Myocyte (in vitro differentiated cells): ENCODE results near the gene C1QTNF1. TPM values are rescaled to one million over a fixed set of nuclear protein-coding genes. Genes with fewer than 3 reads are reported as not detected.
"Not testable (repeated sequence)": the region's sequence is repeated elsewhere in the genome, so short reads cannot be mapped to it uniquely, and the experiment has no call there.

Experiments used
- DNase-seq: peaks from one replicate; pipeline ENCODE4 v3.0.0-alpha.2; 2012; ENCODE audit warnings: low read depth
- total RNA-seq: library from RNA; depleted of rRNA; stranded (reverse); fragments of >200 nt; gene quantifications from 2 replicates; pipeline ENCODE4 v1.2.3, GENCODE V29; 2014

C1QTNF1 gene
- total RNA-seq, 1 donor from 2014 or later: 1.9 TPM

- DNase-seq: no peak
Measured at GRCh38 chr17:79022507-79022991, 1.4 kb upstream of the C1QTNF1 start.

GRCh38 chr17:79023180-79023705 is 726 bp upstream of the C1QTNF1 start:
- no peak for DNase-seq

GRCh38 chr17:79024901-79025737 is 1.1 kb downstream of the C1QTNF1 start:
- DNase-seq: no peak

GRCh38 chr17:79026376-79027273 is 2.7 kb downstream of the C1QTNF1 start:
- no peak for DNase-seq

GRCh38 chr17:79027274-79027924 is 3.4 kb downstream of the C1QTNF1 start:
- DNase-seq: no peak

GRCh38 chr17:79027925-79028491 is 4.0 kb downstream of the C1QTNF1 start:
- no peak for DNase-seq

- no peak for DNase-seq
Measured at GRCh38 chr17:79028496-79029326, 4.7 kb downstream of the C1QTNF1 start.

GRCh38 chr17:79029327-79030009 is 5.5 kb downstream of the C1QTNF1 start:
- no peak for DNase-seq

GRCh38 chr17:79030636-79031035 is 6.7 kb downstream of the C1QTNF1 start:
- DNase-seq: not testable (repeated sequence)

GRCh38 chr17:79031996-79032875 is 8.3 kb downstream of the C1QTNF1 start:
- DNase-seq: no peak

GRCh38 chr17:79033046-79033616 is 9.2 kb downstream of the C1QTNF1 start:
- DNase-seq: no peak

- peak; percentile 78 for DNase-seq
Measured at GRCh38 chr17:79033741-79034501, 10.0 kb downstream of the C1QTNF1 start.

- DNase-seq: no peak
Measured at GRCh38 chr17:79034931-79035485, 11.0 kb downstream of the C1QTNF1 start.

GRCh38 chr17:79035686-79036085 is 11.7 kb downstream of the C1QTNF1 start:
- no peak for DNase-seq

GRCh38 chr17:79036181-79036580 is 12.2 kb downstream of the C1QTNF1 start:
- DNase-seq: no peak

GRCh38 chr17:79036596-79036995 is 12.6 kb downstream of the C1QTNF1 start:
- DNase-seq: peak; percentile 92
